Esophagus (tissue), 2 donors: ENCODE data around the gene KRT4. TPM values are rescaled to one million over a fixed set of nuclear protein-coding genes. Genes with fewer than 3 reads are reported as not detected.

Source experiments
- H3K27ac ChIP-seq, 2 donors: one replicate each; pipeline ENCODE4 v1.5.1; 2013; ENCODE audit warnings: low read depth in 2 of 2, mild to moderate bottlenecking in 2 of 2, inconsistent platforms in 1 of 2, low read length in 1 of 2, moderate library complexity in 1 of 2
- H3K27me3 ChIP-seq, 2 donors: one replicate each; pipeline ENCODE4 v1.6.1; 2013; ENCODE audit warnings: low read length in 2 of 2, control low read depth in 1 of 2, mild to moderate bottlenecking in 1 of 2; ENCODE audit not compliant: insufficient read depth in 2 of 2, control insufficient read depth in 1 of 2
- H3K36me3 ChIP-seq, 2 donors: one replicate each; pipeline ENCODE4 v1.6.1; 2013; ENCODE audit warnings: low read length in 1 of 2; ENCODE audit not compliant: control insufficient read depth in 2 of 2, insufficient read depth in 2 of 2
- H3K4me1 ChIP-seq, 2 donors: one replicate each; pipeline ENCODE4 v1.6.1; 2013; ENCODE audit warnings: low read length in 1 of 2; ENCODE audit not compliant: control insufficient read depth in 2 of 2, insufficient read depth in 2 of 2
- H3K4me3 ChIP-seq, 2 donors: one replicate each; pipeline ENCODE4 v1.5.1; 2013; ENCODE audit warnings: low read length in 2 of 2, mild to moderate bottlenecking in 2 of 2, low read depth in 1 of 2, moderate library complexity in 1 of 2
- H3K9me3 ChIP-seq, 2 donors: one replicate each; pipeline ENCODE4 v1.6.1; 2013; ENCODE audit warnings: mild to moderate bottlenecking in 2 of 2, low read depth in 1 of 2, low read length in 1 of 2, moderate library complexity in 1 of 2; ENCODE audit not compliant: control insufficient read depth in 2 of 2, insufficient read depth in 1 of 2
- WGBS, 2 donors: extraction: QIAGEN DNeasy Blood & Tissue Kit; methylation state at CpG; one replicate each; pipeline ENCODE4 v1.1.7; 2013; 5-methylcytosine and 5-hydroxymethylcytosine counted together
- polyA plus RNA-seq, 2 donors: library from polyadenylated mRNA; stranded (reverse); fragments of 200-250 nt; gene quantifications; one replicate each; pipeline ENCODE4 v1.2.3, GENCODE V29; 2013
- donor health status: healthy with polysubstance abuse.
- donor health status: Bipolar disorder and iron deficiency.

The KRT4 gene
- polyA plus RNA-seq, 2 donors = 8,130 to 17,509 TPM

GRCh38 chr12:52788876-52789636, 24.9 kb downstream of the KRT4 start:
- Histone ChIP-seq H3K27me3 (no peaks in the 10 kb centered on the region), H3K9me3 (no peaks in the 10 kb centered on the region), H3K4me1 (peaks cover 6 to 8% of the 10 kb centered on the region in 2 donors), H3K36me3 (no peaks in the 10 kb centered on the region), H3K4me3 (no peak overlapping the region), H3K27ac (no peak overlapping the region)
- WGBS, 2 donors = 95% methylated on average over 11 of the region's 11 CpGs

- no peaks in the 10 kb centered on the region for H3K9me3 ChIP-seq
- no peaks in the 10 kb centered on the region for H3K36me3 ChIP-seq
- no peaks in the 10 kb centered on the region for H3K27me3 ChIP-seq
- WGBS, 2 donors = 75 to 78% methylated on average over 6 of the region's 6 CpGs
- peaks cover 6 to 8% of the 10 kb centered on the region in 2 donors for H3K4me1 ChIP-seq
- H3K27ac ChIP-seq = no peak overlapping the region
- H3K4me3 ChIP-seq = no peak overlapping the region
Observed at GRCh38 chr12:52788192-52788875, 25.6 kb downstream of the KRT4 start.

DNA sequence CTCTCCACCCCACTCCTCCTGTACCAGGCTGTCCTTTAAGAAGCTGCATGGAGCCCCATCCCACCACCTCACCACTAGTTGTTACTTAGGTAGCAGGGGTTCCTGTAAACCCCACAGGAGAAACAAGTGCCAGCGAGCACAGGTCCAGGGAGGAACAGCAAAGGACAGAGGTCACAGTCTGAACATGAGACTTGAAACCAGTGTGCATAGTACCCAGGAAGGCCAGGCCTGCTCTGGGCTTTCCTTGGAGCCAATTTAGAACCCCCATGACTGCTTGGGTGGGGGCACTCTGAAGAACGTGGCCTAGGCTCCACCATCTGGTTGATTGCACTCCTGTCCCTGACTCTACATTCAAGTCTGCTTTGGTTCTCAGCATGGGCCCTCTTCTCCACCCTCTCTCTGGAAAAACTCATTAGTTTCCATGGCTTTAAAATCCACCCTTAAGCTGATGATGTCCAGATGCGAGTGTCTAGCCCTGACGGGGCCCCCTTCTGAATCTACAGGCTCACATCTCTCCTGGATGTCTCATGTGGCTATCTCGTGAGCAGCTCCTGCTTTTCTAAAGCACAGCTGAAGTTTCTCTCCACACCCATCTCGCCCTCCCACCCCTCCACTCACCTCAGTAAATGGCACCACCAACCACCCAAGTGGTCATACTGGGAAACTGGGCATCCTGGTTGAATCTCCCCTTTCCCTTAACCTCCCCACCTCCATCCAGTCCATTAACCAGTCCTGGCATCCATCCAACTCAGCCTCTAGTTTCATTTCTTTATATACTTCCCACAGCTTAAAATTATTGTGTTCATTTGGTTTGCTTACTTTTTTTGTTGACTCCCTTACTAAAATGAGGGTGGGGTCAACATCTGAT, 26.4 kb downstream of the KRT4 start:
- Histone ChIP-seq H3K27ac (no peak overlapping the region), H3K9me3 (no peaks in the 10 kb centered on the region), H3K27me3 (no peaks in the 10 kb centered on the region), H3K4me1 (peaks cover 6 to 8% of the 10 kb centered on the region in 2 donors), H3K36me3 (no peaks in the 10 kb centered on the region), H3K4me3 (no peak overlapping the region)
- 76 to 78% methylated on average over 6 of the region's 6 CpGs for WGBS, 2 donors

GRCh38 chr12:52784909-52785308, 29.0 kb downstream of the KRT4 start:
- Histone ChIP-seq H3K9me3 (no peaks in the 10 kb centered on the region), H3K27me3 (peaks cover 0 to 2% of the 10 kb centered on the region in 2 donors), H3K4me1 (peaks cover 2 to 6% of the 10 kb centered on the region in 2 donors), H3K4me3 (no peak overlapping the region), H3K36me3 (no peaks in the 10 kb centered on the region), H3K27ac (no peak overlapping the region)
- 85 to 88% methylated on average over 3 of the region's 3 CpGs for WGBS, 2 donors

DNA sequence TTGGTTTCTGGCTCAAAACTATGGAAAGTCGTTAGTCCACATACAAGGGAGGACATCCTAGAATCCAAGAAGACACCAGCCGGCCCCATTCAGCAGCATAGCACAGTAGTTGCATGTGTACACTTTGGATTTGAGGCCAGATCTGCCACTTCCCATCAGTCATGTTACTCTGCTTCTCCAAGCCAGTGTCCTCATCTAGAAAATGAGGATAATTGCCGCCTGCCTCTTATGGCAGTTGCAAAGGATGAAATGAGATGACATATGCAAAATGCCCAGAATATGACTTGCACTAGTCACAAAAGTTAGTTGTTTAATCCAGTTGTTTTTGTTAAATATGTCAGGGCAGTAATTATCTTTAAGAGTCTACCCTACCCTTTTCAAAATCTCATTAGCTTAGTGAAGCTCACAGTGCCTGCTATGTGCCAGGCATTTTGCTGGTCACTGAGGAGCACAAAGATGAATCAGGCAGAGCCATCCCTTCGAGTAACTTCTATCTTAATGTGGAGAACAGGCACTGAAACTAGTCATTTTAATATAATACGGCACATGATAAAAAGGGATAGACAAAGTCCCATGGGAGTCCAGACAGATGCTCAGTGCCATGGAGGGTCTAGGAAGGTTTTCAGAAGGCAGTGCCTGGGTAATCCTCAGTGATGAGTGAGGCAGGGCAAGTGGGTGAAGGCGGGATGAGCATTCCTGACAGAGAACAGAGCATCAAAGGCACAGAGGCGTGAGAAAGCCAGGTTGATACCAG, 30.2 kb downstream of the KRT4 start:
- H3K9me3 ChIP-seq = no peaks in the 10 kb centered on the region
- H3K4me1 ChIP-seq = no peaks in the 10 kb centered on the region
- H3K4me3 ChIP-seq = no peak overlapping the region
- WGBS, 2 donors = 78 to 87% methylated on average over 7 of the region's 7 CpGs
- no peak overlapping the region for H3K27ac ChIP-seq
- H3K27me3 ChIP-seq = peaks cover 0 to 2% of the 10 kb centered on the region in 2 donors
- H3K36me3 ChIP-seq = no peaks in the 10 kb centered on the region

DNA sequence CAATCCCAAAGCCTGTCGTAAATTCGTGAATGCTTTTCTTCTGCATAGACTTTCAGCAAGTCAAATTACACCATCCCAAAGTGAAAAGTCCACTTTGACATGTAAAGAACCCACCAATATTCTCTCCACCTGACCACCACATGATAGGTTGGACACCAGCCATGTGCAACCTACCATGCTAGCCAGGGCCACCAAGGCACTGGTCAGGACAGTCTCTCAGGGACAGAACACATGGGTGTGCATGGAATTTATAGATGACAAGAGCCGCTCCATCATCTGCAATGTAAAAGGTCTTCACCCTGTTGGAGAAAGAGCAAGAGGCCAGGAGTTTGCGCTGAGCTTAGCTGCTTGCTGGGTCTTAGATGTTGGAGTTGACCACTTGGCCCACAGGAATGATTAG, 31.4 kb downstream of the KRT4 start:
- H3K36me3 ChIP-seq = no peaks in the 10 kb centered on the region
- H3K9me3 ChIP-seq = no peaks in the 10 kb centered on the region
- H3K4me1 ChIP-seq = no peaks in the 10 kb centered on the region
- H3K27me3 ChIP-seq = peaks cover 0 to 2% of the 10 kb centered on the region in 2 donors
- no peak overlapping the region for H3K4me3 ChIP-seq
- WGBS, 2 donors = 92% methylated on average over 4 of the region's 4 CpGs
- H3K27ac ChIP-seq = no peak overlapping the region

GRCh38 chr12:52781399-52782082, 32.4 kb downstream of the KRT4 start:
- no peaks in the 10 kb centered on the region for H3K36me3 ChIP-seq
- no peak overlapping the region for H3K4me3 ChIP-seq
- WGBS, 2 donors = 73 to 76% methylated on average over 4 of the region's 4 CpGs
- peaks cover 0 to 2% of the 10 kb centered on the region in 2 donors for H3K27me3 ChIP-seq
- no peaks in the 10 kb centered on the region for H3K9me3 ChIP-seq
- no peak overlapping the region for H3K27ac ChIP-seq
- no peaks in the 10 kb centered on the region for H3K4me1 ChIP-seq

- Histone ChIP-seq H3K9me3 (no peaks in the 10 kb centered on the region), H3K4me1 (no peaks in the 10 kb centered on the region), H3K27ac (no peak overlapping the region), H3K36me3 (no peaks in the 10 kb centered on the region), H3K27me3 (peaks cover 0 to 2% of the 10 kb centered on the region in 2 donors), H3K4me3 (no peak overlapping the region)
- 59 to 61% methylated on average over 6 of the region's 6 CpGs for WGBS, 2 donors
Observed at GRCh38 chr12:52779914-52780313, 34.0 kb downstream of the KRT4 start.
